ENCODE data around the gene SPDYE1.
"Not testable (repeated sequence)": the region's sequence is repeated elsewhere in the genome, so short reads cannot be mapped to it uniquely, and the experiment has no call there.

Gene SPDYE1

DNA sequence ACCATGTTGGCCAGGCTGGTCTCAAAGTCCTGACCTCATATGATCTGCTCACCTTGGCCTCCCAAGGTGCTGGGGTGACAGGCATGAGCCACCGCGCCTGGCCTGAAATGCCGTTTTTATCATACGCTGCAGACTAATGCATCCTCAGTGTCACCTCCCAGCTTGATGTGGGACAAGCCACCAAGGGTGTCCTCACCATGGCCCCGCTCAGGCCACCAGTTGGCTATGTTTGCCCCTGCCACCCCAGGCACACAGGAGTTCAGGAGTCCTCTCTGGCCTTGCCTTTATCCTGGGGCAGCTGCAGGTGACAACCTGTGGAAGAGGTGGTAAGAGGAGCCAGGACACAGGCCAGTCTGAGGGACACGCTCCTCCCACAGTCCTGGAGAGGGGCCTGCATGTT lies 3.0 kb upstream of the SPDYE1 start:
- H3K4me1 ChIP-seq (ENCODE audit: insufficient read depth, insufficient read length); H3K9ac ChIP-seq (ENCODE audit: insufficient read length, low read depth); DNase-seq (ENCODE audit: low read depth, low spot score); H3K36me3 ChIP-seq (ENCODE audit: insufficient read depth, insufficient read length, low read length); H3K27me3 ChIP-seq (ENCODE audit: insufficient read depth, insufficient read length); H3K9me3 ChIP-seq (ENCODE audit: insufficient read depth, low read length); H3K4me3 ChIP-seq (ENCODE audit: insufficient read length, low read depth): not testable (repeated sequence)

DNA sequence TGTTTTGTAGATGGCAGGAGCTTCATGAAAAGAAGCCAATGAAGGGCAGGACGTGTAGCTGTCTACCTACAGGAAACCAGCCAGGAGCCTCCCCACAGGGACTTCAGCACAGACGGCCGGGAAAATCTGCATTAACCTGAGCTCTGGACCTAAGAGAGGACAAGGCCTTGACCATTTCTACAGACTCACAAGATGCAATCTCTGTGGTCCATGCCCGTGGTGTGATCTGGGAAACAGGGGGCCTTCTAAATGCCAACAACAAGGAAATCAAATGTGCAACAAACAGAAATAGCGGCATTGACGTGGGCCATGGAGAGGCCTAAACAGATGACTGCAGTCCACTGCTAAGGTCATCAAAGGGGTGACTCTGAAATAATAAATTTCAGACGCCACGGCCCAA lies 14.4 kb downstream of the SPDYE1 start:
- H3K27me3 ChIP-seq (ENCODE audit: insufficient read depth, insufficient read length); H3K9me3 ChIP-seq (ENCODE audit: insufficient read depth, low read length); DNase-seq (ENCODE audit: low read depth, low spot score); H3K4me3 ChIP-seq (ENCODE audit: insufficient read length, low read depth); H3K9ac ChIP-seq (ENCODE audit: insufficient read length, low read depth); H3K4me1 ChIP-seq (ENCODE audit: insufficient read depth, insufficient read length): not testable (repeated sequence)
- peaks cover 10% of the 10 kb centered on the region for H3K36me3 ChIP-seq (ENCODE audit: insufficient read depth, insufficient read length, low read length)

DNA sequence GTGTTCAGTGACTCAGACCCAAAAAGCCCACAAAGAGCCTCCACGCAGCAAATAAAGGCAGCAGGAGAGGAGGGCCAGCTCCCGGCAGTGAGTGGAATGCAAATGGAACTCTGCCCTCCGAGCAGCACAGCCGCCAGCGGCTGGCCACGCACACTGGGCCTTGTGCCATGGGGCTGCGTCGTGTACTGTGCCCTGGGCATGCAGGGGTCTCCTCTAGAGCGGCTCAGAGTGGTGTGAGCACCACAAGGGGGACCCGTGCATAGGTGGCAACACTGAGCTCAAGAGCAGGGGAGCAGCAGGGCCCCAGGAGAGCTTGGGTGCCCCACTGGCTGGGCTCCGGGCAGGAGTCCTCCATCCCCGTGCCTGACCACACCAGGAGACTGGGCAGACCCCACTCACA lies 17.4 kb downstream of the SPDYE1 start:
- H3K9ac ChIP-seq (ENCODE audit: insufficient read length, low read depth); H3K9me3 ChIP-seq (ENCODE audit: insufficient read depth, low read length); H3K36me3 ChIP-seq (ENCODE audit: insufficient read depth, insufficient read length, low read length); H3K4me1 ChIP-seq (ENCODE audit: insufficient read depth, insufficient read length); H3K27me3 ChIP-seq (ENCODE audit: insufficient read depth, insufficient read length); H3K4me3 ChIP-seq (ENCODE audit: insufficient read length, low read depth); DNase-seq (ENCODE audit: low read depth, low spot score): not testable (repeated sequence)

DNA sequence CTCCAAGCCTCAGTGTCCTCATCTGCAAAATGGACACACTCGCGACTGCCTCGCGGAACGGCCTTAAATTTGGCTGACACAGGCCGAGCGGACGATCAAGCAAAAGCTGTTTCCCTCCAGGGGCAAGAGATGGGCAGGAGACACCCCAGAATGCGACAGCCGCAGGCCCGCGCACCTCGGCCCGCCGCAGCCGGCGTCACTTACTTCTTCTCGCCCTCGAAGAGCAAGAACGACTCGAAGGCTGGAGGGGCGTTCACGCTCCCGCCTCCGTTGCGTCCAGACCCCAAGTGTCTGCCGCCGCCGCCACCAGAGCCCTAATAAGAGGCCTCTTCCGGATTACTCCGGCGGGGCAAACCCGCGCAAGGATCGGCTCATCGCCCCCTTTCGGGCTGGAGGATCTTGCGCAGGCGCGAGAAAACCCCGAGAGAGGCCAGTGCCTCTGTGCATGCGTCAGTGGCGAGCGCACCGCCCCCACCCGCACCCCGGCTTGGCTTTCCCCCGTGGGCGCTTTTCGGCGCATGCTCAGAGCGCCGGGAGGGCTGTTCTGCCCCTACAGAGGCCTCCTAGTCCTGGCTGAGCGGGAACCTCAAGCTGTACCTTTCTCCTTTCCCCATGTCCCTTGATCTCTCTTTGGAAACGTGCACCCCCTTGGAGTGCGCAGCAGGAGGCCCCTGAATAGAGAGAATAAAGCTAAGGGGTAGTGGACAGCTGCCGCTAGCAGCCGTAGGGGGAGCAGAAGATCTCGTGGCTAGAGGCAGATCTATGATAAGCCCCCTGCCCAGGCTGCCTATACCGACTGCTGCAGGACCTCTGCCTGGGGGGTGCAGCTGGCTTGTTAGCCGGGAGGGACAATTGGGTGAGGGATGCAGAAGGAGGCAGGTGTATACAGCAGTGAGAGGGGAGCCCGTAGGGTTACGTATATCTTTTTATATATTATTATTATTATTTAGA lies 21.4 kb downstream of the SPDYE1 start:
- H3K27me3 ChIP-seq (ENCODE audit: insufficient read depth, insufficient read length); H3K4me1 ChIP-seq (ENCODE audit: insufficient read depth, insufficient read length); H3K9me3 ChIP-seq (ENCODE audit: insufficient read depth, low read length); H3K36me3 ChIP-seq (ENCODE audit: insufficient read depth, insufficient read length, low read length): not testable (repeated sequence)
- H3K9ac ChIP-seq (ENCODE audit: insufficient read length, low read depth), result peak overlapping the region; percentile 76
- H3K4me3 ChIP-seq (ENCODE audit: insufficient read length, low read depth), result peak overlapping the region; percentile 82
- peak; percentile 96 for DNase-seq (ENCODE audit: low read depth, low spot score)

DNA sequence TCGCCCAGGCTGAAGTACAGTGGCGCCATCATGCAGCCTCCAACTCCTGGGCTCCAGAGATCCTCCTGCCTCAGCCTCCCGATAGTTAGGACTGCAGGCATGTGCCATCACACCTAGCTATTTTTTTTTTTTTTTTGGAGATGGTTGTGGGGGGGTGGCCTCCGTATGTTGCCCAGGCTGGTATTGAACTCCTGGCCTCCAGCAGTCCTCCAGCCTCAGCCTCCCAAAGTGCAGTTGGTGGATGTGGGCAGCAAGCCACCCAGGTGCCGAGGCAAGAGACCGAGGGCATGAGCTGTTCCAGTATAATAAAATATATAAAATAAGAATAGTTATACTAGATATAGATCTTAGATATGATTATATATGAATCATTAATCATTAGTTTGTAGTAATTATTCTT lies 22.1 kb downstream of the SPDYE1 start:
- H3K9ac ChIP-seq (ENCODE audit: insufficient read length, low read depth); H3K27me3 ChIP-seq (ENCODE audit: insufficient read depth, insufficient read length); H3K36me3 ChIP-seq (ENCODE audit: insufficient read depth, insufficient read length, low read length); H3K4me3 ChIP-seq (ENCODE audit: insufficient read length, low read depth); H3K9me3 ChIP-seq (ENCODE audit: insufficient read depth, low read length); DNase-seq (ENCODE audit: low read depth, low spot score); H3K4me1 ChIP-seq (ENCODE audit: insufficient read depth, insufficient read length): not testable (repeated sequence)

DNA sequence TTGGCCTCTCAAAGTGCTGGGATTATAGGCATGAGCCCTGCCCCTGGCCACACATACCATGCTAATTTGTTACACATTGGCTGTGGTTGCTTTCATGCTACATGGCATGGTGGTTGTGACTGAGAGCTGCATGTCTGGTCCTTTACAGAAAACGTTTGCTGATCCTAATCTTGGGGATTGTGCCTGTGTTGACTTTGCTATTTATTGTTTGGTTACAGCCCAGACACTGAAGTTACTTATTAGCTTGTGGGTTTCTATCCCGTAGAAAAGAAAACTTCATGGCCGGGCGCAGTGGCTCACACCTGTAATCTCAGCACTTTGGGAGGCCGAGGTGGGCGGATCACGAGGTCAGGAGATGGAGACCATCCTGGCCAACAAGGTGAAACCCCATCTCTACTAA lies 24.4 kb downstream of the SPDYE1 start:
- H3K4me1 ChIP-seq (ENCODE audit: insufficient read depth, insufficient read length); DNase-seq (ENCODE audit: low read depth, low spot score); H3K9ac ChIP-seq (ENCODE audit: insufficient read length, low read depth); H3K9me3 ChIP-seq (ENCODE audit: insufficient read depth, low read length); H3K36me3 ChIP-seq (ENCODE audit: insufficient read depth, insufficient read length, low read length); H3K27me3 ChIP-seq (ENCODE audit: insufficient read depth, insufficient read length); H3K4me3 ChIP-seq (ENCODE audit: insufficient read length, low read depth): not testable (repeated sequence)

DNA sequence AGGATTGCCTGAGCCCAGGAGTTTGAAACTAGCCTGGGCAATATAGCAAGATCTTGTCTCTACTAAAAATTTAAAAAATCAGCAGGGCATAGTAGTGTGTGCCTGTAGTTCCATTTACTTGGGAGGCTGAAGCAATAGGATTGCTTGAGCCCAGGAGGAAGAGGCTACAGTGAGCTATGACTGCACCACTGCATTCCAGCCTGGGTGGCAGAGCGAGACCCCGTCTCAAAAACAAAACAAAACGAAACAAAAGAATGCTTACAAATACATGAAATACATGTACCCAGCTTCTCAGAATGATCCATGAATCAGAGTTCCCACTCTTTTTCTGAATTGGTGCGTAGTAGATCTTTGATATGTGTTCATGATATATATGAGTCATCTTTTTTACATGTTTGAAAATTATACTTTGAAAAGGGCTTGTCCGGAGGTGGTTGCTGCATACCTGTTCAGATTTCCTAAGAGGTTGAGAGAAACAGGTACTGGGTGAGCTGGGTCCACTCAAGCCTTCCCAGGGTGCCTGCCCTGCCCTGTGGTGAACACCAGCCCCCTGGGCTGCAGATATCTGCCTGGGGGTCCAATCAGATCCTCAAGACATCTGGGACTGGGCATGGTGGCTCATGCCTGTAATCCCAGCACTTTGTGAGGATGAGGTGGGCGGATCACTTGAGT lies 25.2 kb downstream of the SPDYE1 start:
- DNase-seq (ENCODE audit: low read depth, low spot score); H3K9ac ChIP-seq (ENCODE audit: insufficient read length, low read depth); H3K27me3 ChIP-seq (ENCODE audit: insufficient read depth, insufficient read length); H3K4me3 ChIP-seq (ENCODE audit: insufficient read length, low read depth); H3K36me3 ChIP-seq (ENCODE audit: insufficient read depth, insufficient read length, low read length); H3K9me3 ChIP-seq (ENCODE audit: insufficient read depth, low read length); H3K4me1 ChIP-seq (ENCODE audit: insufficient read depth, insufficient read length): not testable (repeated sequence)

DNA sequence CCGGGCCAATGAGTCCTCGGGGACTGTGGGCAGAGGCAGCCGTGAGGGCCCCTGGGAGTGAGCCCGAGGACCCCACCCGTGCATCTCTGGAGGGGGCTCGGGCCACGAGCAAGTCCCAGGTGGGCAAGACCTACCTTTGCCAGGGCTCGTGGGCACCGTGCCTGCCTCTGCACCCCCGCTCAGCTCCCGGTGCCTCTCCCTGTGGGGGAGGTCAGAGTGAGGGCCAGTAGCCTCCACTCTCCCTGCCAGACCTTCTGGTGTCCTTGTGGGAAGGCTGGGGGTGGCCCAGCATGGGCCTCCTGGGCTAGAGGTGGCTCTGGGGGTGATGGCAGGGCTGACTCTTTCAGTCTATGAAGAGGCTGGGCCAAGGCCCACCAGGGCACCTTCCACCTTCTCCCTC lies 31.7 kb downstream of the SPDYE1 start:
- not testable (repeated sequence) for H3K27me3 ChIP-seq (ENCODE audit: insufficient read depth, insufficient read length); DNase-seq (ENCODE audit: low read depth, low spot score); H3K4me3 ChIP-seq (ENCODE audit: insufficient read length, low read depth); H3K4me1 ChIP-seq (ENCODE audit: insufficient read depth, insufficient read length); H3K9ac ChIP-seq (ENCODE audit: insufficient read length, low read depth); H3K9me3 ChIP-seq (ENCODE audit: insufficient read depth, low read length); H3K36me3 ChIP-seq (ENCODE audit: insufficient read depth, insufficient read length, low read length)

DNA sequence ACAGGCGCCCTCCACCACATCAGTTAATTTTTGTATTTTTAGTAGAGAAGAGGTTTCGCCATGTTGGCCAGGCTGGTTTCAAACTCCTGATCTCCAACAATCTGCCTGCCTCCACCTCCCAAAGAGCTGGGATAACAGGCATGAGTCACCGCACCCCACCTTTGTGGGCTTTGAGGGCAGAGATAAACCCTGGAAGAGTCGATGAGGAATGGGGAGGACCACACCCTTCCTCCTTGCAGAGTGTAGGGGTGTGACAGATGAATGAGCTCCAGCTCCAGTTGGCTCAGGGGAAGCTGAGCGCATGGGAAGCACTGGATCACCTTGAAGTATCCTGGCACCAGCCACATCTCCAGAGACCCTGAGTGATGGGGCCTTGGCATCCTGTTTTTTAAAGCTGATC lies 32.3 kb downstream of the SPDYE1 start:
- H3K4me3 ChIP-seq (ENCODE audit: insufficient read length, low read depth); H3K27me3 ChIP-seq (ENCODE audit: insufficient read depth, insufficient read length); H3K9me3 ChIP-seq (ENCODE audit: insufficient read depth, low read length); H3K36me3 ChIP-seq (ENCODE audit: insufficient read depth, insufficient read length, low read length); DNase-seq (ENCODE audit: low read depth, low spot score); H3K4me1 ChIP-seq (ENCODE audit: insufficient read depth, insufficient read length); H3K9ac ChIP-seq (ENCODE audit: insufficient read length, low read depth): not testable (repeated sequence)

DNA sequence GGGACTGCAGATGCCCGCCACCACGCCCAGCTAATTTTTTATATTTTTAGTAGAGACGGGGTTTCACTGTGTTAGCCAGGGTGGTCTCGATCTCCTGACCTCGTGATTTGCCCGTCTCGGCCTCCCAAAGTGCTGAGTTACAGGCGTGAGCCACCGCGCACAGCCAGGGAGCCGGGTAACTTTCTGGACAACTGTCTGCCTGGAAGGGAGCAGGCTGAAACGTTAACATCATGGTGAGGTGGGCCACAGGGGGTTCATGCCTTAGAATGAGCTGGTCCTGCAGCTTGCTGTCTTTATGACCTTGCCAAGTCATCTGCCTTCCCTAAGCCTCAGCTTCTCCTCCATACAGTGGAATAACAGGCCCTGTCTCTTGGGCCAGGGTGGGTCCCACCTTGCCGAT lies 33.6 kb downstream of the SPDYE1 start:
- H3K27me3 ChIP-seq (ENCODE audit: insufficient read depth, insufficient read length); H3K4me1 ChIP-seq (ENCODE audit: insufficient read depth, insufficient read length); DNase-seq (ENCODE audit: low read depth, low spot score); H3K9me3 ChIP-seq (ENCODE audit: insufficient read depth, low read length); H3K36me3 ChIP-seq (ENCODE audit: insufficient read depth, insufficient read length, low read length); H3K4me3 ChIP-seq (ENCODE audit: insufficient read length, low read depth); H3K9ac ChIP-seq (ENCODE audit: insufficient read length, low read depth): not testable (repeated sequence)

DNA sequence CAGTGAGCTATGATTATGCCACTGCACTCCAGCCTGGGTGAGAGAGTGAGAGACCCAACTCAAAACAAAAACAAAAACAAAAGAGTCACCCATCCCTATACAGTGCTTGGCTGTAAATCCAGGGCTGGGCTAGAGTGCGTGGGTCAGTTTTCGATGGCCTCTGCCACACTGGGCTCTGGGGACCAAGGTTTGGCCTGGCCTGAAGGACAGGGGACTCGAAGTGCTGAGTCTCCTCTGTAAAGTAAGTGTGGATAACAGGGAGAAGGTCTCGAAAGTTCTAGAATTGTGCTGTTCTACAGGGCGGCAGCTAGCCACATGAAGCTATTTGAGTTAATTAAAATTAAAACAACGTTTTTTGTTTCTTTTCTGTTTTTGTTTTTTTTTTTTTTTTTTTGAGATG lies 34.3 kb downstream of the SPDYE1 start:
- not testable (repeated sequence) for DNase-seq (ENCODE audit: low read depth, low spot score); H3K27me3 ChIP-seq (ENCODE audit: insufficient read depth, insufficient read length); H3K9ac ChIP-seq (ENCODE audit: insufficient read length, low read depth)

More for the DNA sequence above, 34.3 kb downstream of the SPDYE1 start:
- not testable (repeated sequence) for H3K4me1 ChIP-seq (ENCODE audit: insufficient read depth, insufficient read length); H3K4me3 ChIP-seq (ENCODE audit: insufficient read length, low read depth); H3K9me3 ChIP-seq (ENCODE audit: insufficient read depth, low read length); H3K36me3 ChIP-seq (ENCODE audit: insufficient read depth, insufficient read length, low read length)

Data from NT2/D1 (cell line).